ENCODE measurements around the gene MUC4.
"Not testable (repeated sequence)": the region's sequence is repeated elsewhere in the genome, so short reads cannot be mapped to it uniquely, and the experiment has no call there.

The MUC4 gene

GRCh38 chr3:195724363-195724762 lies 87.4 kb downstream of the MUC4 start:
- not testable (repeated sequence) for DNase-seq (ENCODE audit: insufficient read length, low spot score); FAIRE-seq

- FAIRE-seq; DNase-seq (ENCODE audit: insufficient read length, low spot score): not testable (repeated sequence)
Measured at GRCh38 chr3:195722996-195723345, 88.8 kb downstream of the MUC4 start.

DNA sequence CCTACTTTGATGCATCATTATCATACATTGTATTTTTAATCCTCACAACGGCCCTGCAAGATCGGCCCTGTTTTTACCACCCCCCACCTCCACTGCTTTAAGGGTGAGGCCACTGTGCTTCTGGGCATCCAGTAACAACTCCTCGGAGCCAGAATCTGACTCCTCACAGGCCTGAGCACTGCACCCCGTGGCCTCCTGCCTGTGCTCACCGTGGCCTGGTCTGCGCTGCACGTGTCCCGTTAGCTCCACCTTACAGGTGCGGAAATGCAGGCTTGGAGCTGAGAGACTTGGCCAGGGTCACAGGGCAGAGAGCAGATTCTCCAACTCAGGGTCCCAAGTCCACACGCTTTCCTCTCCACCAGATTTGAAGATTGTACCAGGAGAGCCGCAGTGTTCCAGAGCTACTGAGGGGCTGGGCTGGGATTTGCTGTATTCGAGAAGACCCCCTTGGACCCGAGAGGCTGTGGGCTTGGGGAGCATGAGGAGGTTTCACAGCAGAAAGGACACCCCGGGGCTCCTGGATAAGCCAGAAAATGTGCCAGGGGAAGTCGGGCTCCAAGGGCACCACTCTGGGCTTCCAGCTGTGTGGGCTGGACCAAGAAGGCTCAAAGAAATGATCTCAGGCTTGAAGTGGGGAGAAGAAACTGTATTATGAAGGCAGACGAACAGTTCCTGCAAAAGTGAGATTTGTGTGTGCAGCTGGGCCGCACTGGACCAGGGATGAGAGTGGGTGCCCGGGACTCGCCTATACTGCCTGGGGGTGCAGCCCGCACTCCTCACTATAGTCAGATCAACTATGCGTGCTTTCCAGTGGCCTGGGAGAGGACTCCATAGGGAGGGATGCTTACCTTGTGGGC lies 89.4 kb downstream of the MUC4 start:
- FAIRE-seq; DNase-seq (ENCODE audit: insufficient read length, low spot score): not testable (repeated sequence)

DNA sequence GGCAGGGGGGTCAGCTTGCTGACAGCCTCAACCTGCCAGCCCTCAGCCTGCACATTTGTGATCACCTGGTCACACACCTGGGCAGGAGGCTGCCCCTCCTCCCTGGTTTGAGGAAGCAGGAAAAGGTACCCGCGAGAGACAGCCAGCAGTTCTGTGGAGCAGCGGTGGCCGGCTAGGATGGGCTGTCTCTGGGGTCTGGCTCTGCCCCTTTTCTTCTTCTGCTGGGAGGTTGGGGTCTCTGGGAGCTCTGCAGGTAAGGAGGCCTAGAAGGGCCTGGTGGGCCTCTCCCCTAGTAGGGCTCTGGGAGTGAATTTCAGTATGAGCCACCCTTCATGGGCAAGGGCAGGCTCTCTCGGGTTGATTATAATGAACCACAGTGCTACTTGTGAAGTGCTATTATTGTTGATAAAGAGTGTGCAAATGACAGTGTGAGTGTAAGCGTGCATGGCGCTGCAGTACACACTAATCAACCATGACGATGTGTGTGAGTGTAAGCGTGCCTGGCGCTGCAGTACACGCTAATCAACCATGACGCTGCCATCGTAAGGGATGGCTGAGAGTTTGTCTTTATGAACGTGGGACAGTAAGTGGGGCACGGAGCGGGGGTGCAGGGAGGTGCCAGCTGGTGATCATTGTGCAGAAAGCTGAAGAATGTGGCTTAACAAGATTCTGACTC lies 90.8 kb downstream of the MUC4 start, which contains the start of gene MUC20:
TSS of gene MUC20 (plus strand) at position 148 of the 676 bp plus-strand sequence. CDS start at position 178, 30 bp downstream.
- DNase-seq (ENCODE audit: insufficient read length, low spot score); FAIRE-seq: not testable (repeated sequence)

DNA sequence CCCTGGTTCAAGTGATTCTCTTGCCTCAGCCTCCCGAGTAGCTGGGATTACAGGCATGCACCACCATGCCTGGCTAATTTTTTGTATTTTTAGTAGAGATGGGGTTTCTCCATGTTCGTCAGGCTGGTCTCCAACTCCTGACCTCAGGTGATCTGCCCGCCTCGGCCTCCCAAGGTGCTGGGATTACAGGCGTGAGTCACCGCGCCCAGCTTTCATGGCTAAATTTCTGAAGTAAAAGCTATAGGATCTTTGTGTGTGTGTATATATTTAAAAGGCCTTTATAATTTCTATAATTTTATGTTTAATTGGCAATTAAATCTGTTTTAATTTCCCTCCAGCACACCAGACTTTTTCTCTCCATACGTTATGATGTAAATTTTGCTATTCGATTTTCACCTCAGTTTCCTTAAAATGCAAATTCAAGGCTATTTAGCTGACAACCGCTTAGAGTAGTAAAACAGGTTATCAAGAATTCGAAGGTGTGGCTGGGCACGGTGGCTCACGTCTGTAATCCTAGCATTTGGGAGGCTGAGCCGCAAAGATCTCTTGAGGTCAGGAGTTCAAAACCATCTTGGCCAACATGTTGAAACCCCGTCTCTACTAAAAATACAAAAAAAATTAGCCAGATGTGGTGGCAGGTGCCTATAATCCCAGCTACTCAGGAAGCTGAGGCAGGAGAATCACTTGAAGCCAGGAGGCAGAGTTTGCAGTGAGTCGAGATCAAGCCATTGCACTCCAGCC lies 92.0 kb downstream of the MUC4 start:
- FAIRE-seq; DNase-seq (ENCODE audit: insufficient read length, low spot score): not testable (repeated sequence)

- FAIRE-seq (no peak), DNase-seq (ENCODE audit: insufficient read length, low spot score) (no peak)
Measured at GRCh38 chr3:195718477-195718984, 93.2 kb downstream of the MUC4 start.

DNA sequence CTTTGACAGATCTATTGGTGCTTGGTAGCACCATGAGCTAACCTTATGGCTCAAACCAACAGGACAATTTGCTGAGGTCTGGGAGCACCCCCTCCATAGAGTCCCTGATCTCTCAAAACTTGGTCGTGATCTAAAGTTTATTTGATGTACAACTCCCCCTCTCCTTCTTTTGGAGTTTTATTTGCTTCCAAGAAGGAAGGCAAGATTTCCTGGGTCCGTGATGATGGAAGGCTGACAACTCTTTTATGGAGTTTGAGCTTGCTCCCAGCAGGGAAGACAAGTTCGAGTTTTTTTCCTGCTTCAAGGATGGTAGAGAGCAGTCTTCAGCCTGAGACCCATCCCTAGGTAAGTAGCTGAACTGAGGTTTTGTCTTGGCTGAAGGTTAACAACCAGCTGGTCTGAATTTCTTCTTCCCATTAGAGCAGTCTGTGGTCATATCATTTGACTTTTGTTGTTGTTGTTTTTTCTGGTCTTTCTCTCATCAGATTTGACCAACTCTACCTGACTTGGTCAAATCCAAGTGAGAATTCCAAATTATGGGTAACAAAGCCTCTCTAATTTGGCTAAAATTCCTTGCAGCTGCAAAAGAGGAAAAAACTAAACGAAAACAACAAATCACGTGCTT lies 93.8 kb downstream of the MUC4 start:
- DNase-seq (ENCODE audit: insufficient read length, low spot score) (no peak), FAIRE-seq (no peak)

DNA sequence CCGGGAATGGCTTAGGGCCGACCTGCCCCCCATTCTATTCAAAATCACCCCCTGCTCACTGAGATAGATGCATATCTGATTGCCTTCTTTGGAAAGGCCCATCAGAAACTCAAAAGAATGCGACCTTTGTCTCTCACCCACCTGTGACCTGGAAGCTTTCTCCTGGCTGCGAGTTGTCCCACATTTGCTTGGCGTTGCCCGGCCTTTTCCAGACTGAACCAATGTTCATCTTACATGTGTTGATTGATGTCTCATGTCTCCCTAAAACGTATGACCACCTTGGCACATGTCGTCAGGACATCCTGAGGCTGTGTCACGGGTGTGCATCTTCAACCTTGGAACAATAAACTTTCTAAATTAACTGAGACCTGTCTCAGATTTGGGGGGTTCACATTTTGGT lies 94.3 kb downstream of the MUC4 start:
- FAIRE-seq (no peak), DNase-seq (ENCODE audit: insufficient read length, low spot score) (no peak)

GRCh38 chr3:195715583-195716266 lies 96.0 kb downstream of the MUC4 start:
- FAIRE-seq (no peak), DNase-seq (ENCODE audit: insufficient read length, low spot score) (no peak)

DNA sequence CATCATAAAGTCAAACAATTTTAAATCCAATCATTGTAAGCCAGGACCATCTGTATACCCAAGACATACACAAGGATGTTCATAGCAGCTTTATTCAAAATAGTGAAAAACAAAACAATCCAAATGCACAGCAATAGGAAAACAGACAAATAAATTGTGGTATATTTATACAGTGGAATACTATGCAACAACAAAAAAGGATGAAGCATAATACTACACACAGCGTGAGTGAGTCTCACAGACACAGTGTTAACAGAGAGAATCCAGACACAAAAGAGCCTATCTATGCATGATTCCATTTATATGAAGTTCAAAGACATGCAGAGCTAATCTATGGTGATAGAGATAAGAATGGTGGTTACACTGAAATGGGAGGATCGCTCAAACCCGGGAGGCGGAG lies 96.6 kb downstream of the MUC4 start:
- DNase-seq (ENCODE audit: insufficient read length, low spot score) (no peak), FAIRE-seq (no peak)

- no peak for DNase-seq (ENCODE audit: insufficient read length, low spot score)
- no peak for FAIRE-seq
Measured at GRCh38 chr3:195714380-195715011, 97.2 kb downstream of the MUC4 start.

GRCh38 chr3:195713150-195713549 lies 98.6 kb downstream of the MUC4 start:
- FAIRE-seq; DNase-seq (ENCODE audit: insufficient read length, low spot score): not testable (repeated sequence)

DNA sequence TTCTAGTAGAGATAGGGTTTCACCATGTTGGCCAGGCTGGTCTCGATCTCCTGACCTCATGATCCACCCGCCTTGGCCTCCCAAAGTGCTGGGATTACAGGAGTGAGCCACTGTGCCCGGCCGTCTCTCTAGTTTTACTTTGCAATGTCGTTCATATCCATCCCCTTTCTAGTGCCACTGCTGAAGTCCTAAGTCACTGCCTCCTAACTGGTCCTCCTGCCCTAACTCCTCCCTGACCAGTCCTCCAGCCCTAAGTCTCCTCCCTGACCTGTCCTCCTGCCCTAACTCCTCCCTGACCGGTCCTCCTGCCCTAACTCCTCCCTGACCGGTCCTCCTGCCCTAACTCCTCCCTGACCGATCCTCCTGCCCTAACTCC lies 99.2 kb downstream of the MUC4 start:
- not testable (repeated sequence) for DNase-seq (ENCODE audit: insufficient read length, low spot score); FAIRE-seq

- DNase-seq (ENCODE audit: insufficient read length, low spot score) (no peak), FAIRE-seq (no peak)
Measured at GRCh38 chr3:195711813-195712534, 99.8 kb downstream of the MUC4 start.

DNA sequence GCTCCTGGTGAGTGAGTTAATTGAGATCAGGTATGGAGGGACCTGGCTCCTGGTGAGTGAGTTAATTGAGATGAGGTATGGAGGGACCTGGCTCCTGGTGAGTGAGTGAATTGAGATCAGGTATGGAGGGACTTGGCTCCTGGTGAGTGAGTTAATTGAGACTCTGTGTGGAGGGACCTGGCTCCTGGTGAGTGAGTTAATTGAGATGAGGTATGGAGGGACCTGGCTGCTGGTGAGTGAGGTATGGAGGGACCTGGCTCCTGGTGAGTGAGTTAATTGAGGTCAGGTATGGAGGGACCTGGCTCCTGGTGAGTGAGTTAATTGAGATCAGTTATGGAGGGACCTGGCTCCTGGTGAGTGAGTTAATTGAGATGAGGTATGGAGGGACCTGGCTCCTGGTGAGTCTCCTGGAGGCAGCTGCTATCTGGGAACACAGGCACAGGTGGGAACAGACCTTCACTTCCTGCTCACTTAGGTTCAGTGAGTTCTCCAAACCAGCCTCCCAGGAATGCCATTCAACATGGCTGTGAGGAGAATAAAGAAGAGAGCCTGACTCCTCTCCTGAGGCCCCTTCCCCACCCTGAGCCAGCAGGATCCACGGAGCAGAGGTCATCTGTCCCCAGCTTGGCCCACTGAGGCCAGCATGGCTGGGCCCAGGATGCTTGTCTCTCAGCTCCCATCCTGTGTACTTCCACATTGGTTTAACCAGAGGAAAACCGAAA lies 100.5 kb downstream of the MUC4 start:
- not testable (repeated sequence) for DNase-seq (ENCODE audit: insufficient read length, low spot score); FAIRE-seq

GRCh38 chr3:195710126-195710905 lies 101.4 kb downstream of the MUC4 start:
- not testable (repeated sequence) for FAIRE-seq; DNase-seq (ENCODE audit: insufficient read length, low spot score)

DNA sequence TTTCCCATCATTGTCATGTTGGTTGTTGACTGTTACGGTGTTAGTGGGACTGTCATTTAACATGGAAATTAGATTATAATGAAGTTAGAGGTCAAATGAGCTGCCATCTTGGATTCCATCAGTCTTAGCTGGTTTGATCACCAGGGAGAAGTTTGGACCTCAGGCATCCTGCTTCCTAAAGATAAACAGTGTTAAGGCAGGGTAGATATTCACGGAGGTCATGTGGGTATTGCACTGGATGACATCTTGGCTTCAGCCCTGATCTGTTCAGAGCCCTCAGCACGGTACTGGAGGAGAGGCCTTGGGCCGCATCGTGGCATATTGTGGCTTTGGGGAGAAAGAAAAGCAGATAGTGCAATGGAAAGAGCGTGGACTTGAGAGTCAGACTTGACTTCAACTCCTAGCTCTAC lies 102.0 kb downstream of the MUC4 start:
- no peak for DNase-seq (ENCODE audit: insufficient read length, low spot score)
- FAIRE-seq, result no peak
